Activated B cell treated with CpG ODN at 0.5 μM for 24 hours (primary cell): ENCODE data around the gene CORO7. TPM values are rescaled to one million over a fixed set of nuclear protein-coding genes. Genes with fewer than 3 reads are reported as not detected.

ENCODE experiments used
- ATAC-seq: fragments of 200-7000 bp; cut with Tn5 transposase; one replicate; pipeline ENCODE4 v1.10.0; 2021; ENCODE audit warnings: low read depth, mild to moderate bottlenecking, moderate library complexity
- CTCF ChIA-PET: fragments of 350-600 bp; sonication (Branson Sonifier 250); formaldehyde crosslinking; loops from one replicate; lab custom pipeline; 2021; ENCODE audit warnings: antibody characterized with exemption; lab: Charles Lee
- POLR2A ChIA-PET: fragments of 350-600 bp; sonication (Branson Sonifier 250); formaldehyde crosslinking; loops from one replicate; lab custom pipeline; 2021; ENCODE audit warnings: antibody characterized with exemption; lab: Charles Lee
- DNase-seq: peaks from one replicate; pipeline ENCODE4 v3.0.0; 2022
- H3K27ac Mint-ChIP-seq: one replicate; pipeline ENCODE4 v1.8.0; 2020; ENCODE audit warnings: mixed read lengths
- H3K27me3 Mint-ChIP-seq: one replicate; pipeline ENCODE4 v1.8.0; 2021; ENCODE audit warnings: mixed read lengths
- H3K36me3 Mint-ChIP-seq: one replicate; pipeline ENCODE4 v1.8.0; 2021; ENCODE audit warnings: low read depth, mixed read lengths
- H3K4me1 Mint-ChIP-seq: one replicate; pipeline ENCODE4 v1.8.0; 2021; ENCODE audit warnings: mixed read lengths
- H3K4me3 Mint-ChIP-seq: one replicate; pipeline ENCODE4 v1.8.0; 2020; ENCODE audit warnings: mild to moderate bottlenecking, mixed read lengths
- H3K9me3 Mint-ChIP-seq: one replicate; pipeline ENCODE4 v1.8.0; 2020; ENCODE audit warnings: mixed read lengths
- CTCF ChIP-seq: fragments of 200-600 bp; IDR thresholded peaks from one replicate; pipeline ENCODE4 v1.8.0; 2022; ENCODE audit warnings: antibody characterized with exemption, mild to moderate bottlenecking
- intact Hi-C: fragments of 100-400 bp; cut with micrococcal nuclease; formaldehyde crosslinking; loops from one replicate; pipeline ENCODE4 v1.15.1; 2024
- total RNA-seq: library from RNA; stranded (reverse); gene quantifications from 2 replicates; pipeline ENCODE4 v1.2.3, GENCODE V29; 2022

Gene CORO7
- total RNA-seq, 1 donor from 2014 or later: 86.6 TPM

GRCh38 chr16:4342866-4343744, 73.3 kb downstream of the CORO7 start:
- intact Hi-C loops: no loop called here
- ChIA-PET CTCF (no interaction called here), POLR2A (no interaction called here)
- peaks cover 15% of the 10 kb centered on the region for H3K36me3 Mint-ChIP-seq
- DNase-seq (no peak), ATAC-seq (no peak)
- no peaks in the 10 kb centered on the region for H3K27me3 Mint-ChIP-seq
- no peak for TF ChIP-seq CTCF
- H3K4me3 Mint-ChIP-seq: no peak overlapping the region
- H3K27ac Mint-ChIP-seq: no peak overlapping the region
- H3K9me3 Mint-ChIP-seq: no peaks in the 10 kb centered on the region
- peaks cover 5% of the 10 kb centered on the region for H3K4me1 Mint-ChIP-seq

GRCh38 chr16:4341250-4341649, 75.1 kb downstream of the CORO7 start:
- ChIA-PET CTCF (interaction anchor here (1.2 kb wide), 1 partner anchor 50 kb away, joined by 3 read pairs; no protein-coding TSS in a partner anchor), POLR2A (interaction anchor here (0.6 kb wide), 1 partner anchor 122 kb away, joined by 6 read pairs; no protein-coding TSS in a partner anchor)
- intact Hi-C loops: no loop called here
- Mint-ChIP-seq H3K4me3 (no peak overlapping the region), H3K27me3 (no peaks in the 10 kb centered on the region), H3K9me3 (no peaks in the 10 kb centered on the region), H3K36me3 (peaks cover 15% of the 10 kb centered on the region), H3K27ac (no peak overlapping the region), H3K4me1 (peaks cover 5% of the 10 kb centered on the region)
- no peak for DNase-seq
- TF ChIP-seq CTCF: no peak
- no peak for ATAC-seq

GRCh38 chr16:4340443-4340842, 76.0 kb downstream of the CORO7 start:
- TF ChIP-seq CTCF: no peak
- H3K4me1 Mint-ChIP-seq: peaks cover 4% of the 10 kb centered on the region
- intact Hi-C loops: no loop called here
- H3K27me3 Mint-ChIP-seq: no peaks in the 10 kb centered on the region
- no peak overlapping the region for H3K4me3 Mint-ChIP-seq
- ChIA-PET POLR2A (interaction anchor here (0.6 kb wide), 2 partner anchors 122 to 276 kb away, joined by 5 to 6 read pairs; no protein-coding TSS in a partner anchor), CTCF (interaction anchor here (1.1 kb wide), 1 partner anchor 9 kb away, joined by 4 read pairs; no protein-coding TSS in a partner anchor)
- H3K36me3 Mint-ChIP-seq: peaks cover 15% of the 10 kb centered on the region
- no peak for ATAC-seq
- no peak for DNase-seq
- no peaks in the 10 kb centered on the region for H3K9me3 Mint-ChIP-seq
- no peak overlapping the region for H3K27ac Mint-ChIP-seq

- POLR2A ChIA-PET: no interaction called here
Observed at GRCh38 chr16:4339909-4340308, 76.5 kb downstream of the CORO7 start.

More at GRCh38 chr16:4339909-4340308, 76.5 kb downstream of the CORO7 start:
- Mint-ChIP-seq H3K27me3 (no peaks in the 10 kb centered on the region), H3K4me3 (no peak overlapping the region), H3K36me3 (peaks cover 15% of the 10 kb centered on the region), H3K27ac (no peak overlapping the region), H3K4me1 (no peaks in the 10 kb centered on the region), H3K9me3 (no peaks in the 10 kb centered on the region)
- CTCF ChIA-PET: interaction anchor here (1.1 to 1.8 kb wide), 2 partner anchors 8 to 10 kb away, joined by 4 read pairs; no protein-coding TSS in a partner anchor
- TF ChIP-seq CTCF: no peak
- DNase-seq (no peak), ATAC-seq (no peak)
- intact Hi-C loops: no loop called here
